ENCODE measurements around the gene HS3ST4.

HS3ST4 gene

GRCh38 chr16:25894093-25894492 is 202.3 kb downstream of the HS3ST4 start:
- no peak for DNase-seq (ENCODE audit: low read depth)

GRCh38 chr16:25895380-25895779 is 203.6 kb downstream of the HS3ST4 start:
- DNase-seq (ENCODE audit: low read depth), result no peak

GRCh38 chr16:25896411-25896810 is 204.7 kb downstream of the HS3ST4 start:
- no peak for DNase-seq (ENCODE audit: low read depth)

- DNase-seq (ENCODE audit: low read depth), result no peak
Observed at GRCh38 chr16:25897702-25898101, 205.9 kb downstream of the HS3ST4 start.

- no peak for DNase-seq (ENCODE audit: low read depth)
Observed at GRCh38 chr16:25905810-25906209, 214.1 kb downstream of the HS3ST4 start.

GRCh38 chr16:25910971-25911370 is 219.2 kb downstream of the HS3ST4 start:
- DNase-seq (ENCODE audit: low read depth), result no peak

GRCh38 chr16:25912321-25912720 is 220.6 kb downstream of the HS3ST4 start:
- no peak for DNase-seq (ENCODE audit: low read depth)

GRCh38 chr16:25914357-25914962 is 222.7 kb downstream of the HS3ST4 start:
- no peak for DNase-seq (ENCODE audit: low read depth)

- no peak for DNase-seq (ENCODE audit: low read depth)
Observed at GRCh38 chr16:25916037-25916436, 224.3 kb downstream of the HS3ST4 start.

- DNase-seq (ENCODE audit: low read depth), result no peak
Observed at GRCh38 chr16:25922438-25922837, 230.7 kb downstream of the HS3ST4 start.

GRCh38 chr16:25925421-25925820 is 233.7 kb downstream of the HS3ST4 start:
- no peak for DNase-seq (ENCODE audit: low read depth)

GRCh38 chr16:25931473-25932035 is 239.8 kb downstream of the HS3ST4 start:
- no peak for DNase-seq (ENCODE audit: low read depth)

- no peak for DNase-seq (ENCODE audit: low read depth)
Observed at GRCh38 chr16:25941800-25942499, 250.2 kb downstream of the HS3ST4 start.

- no peak for DNase-seq (ENCODE audit: low read depth)
Observed at GRCh38 chr16:25950586-25951281, 259.0 kb downstream of the HS3ST4 start.

- no peak for DNase-seq (ENCODE audit: low read depth)
Observed at GRCh38 chr16:25951999-25952398, 260.2 kb downstream of the HS3ST4 start.

GRCh38 chr16:25952983-25953382 is 261.2 kb downstream of the HS3ST4 start:
- DNase-seq (ENCODE audit: low read depth), result no peak

- DNase-seq (ENCODE audit: low read depth), result no peak
Observed at GRCh38 chr16:25957707-25958106, 265.9 kb downstream of the HS3ST4 start.

GRCh38 chr16:25959221-25959620 is 267.5 kb downstream of the HS3ST4 start:
- no peak for DNase-seq (ENCODE audit: low read depth)

GRCh38 chr16:25966172-25967097 is 274.7 kb downstream of the HS3ST4 start:
- no peak for DNase-seq (ENCODE audit: low read depth)

GRCh38 chr16:25977121-25977520 is 285.4 kb downstream of the HS3ST4 start:
- no peak for DNase-seq (ENCODE audit: low read depth)

GRCh38 chr16:25978218-25978617 is 286.5 kb downstream of the HS3ST4 start:
- DNase-seq (ENCODE audit: low read depth), result no peak

GRCh38 chr16:25988084-25988483 is 296.3 kb downstream of the HS3ST4 start:
- DNase-seq (ENCODE audit: low read depth), result no peak

Measured in ELR (cell line).